ENCODE data around the gene MAST4.

Gene MAST4

DNA sequence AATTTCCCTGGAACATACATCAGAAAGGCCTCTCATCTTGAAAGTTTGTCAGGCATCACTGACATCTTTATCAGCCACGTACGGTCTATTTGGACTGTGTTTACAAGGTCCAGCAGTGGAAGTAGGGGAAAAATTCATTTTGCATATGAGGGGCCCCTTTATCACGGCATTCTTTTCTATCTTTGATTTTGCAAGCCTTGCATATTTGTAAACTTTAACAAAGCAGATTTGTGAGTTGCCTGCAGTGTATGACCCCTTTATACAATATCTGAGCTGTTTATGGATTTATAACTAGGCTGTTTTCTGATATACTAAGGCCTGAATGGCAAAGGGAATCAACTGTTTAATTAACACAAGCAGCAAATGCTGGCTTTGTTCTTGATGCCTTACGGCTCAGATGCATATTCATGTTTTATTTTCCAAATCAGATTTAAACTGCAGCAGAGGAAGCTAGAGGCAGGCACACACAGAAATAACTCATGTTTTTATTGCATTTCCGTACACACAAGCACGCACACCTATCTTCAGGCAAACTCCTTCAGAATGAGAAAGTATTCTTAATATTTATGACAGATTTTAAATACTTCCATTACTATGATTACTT lies 539.3 kb downstream of the MAST4 start:
- H3K27ac ChIP-seq: no peak overlapping the region
- H3K4me2 ChIP-seq (ENCODE audit: low read length): no peak overlapping the region
- peaks cover 3% of the 10 kb centered on the region for H3K4me1 ChIP-seq
- no peak overlapping the region for H3K4me3 ChIP-seq (ENCODE audit: low read depth, low read length)
- H3K27me3 ChIP-seq (ENCODE audit: control insufficient read depth, insufficient read depth, low read length): no peaks in the 10 kb centered on the region
- peaks cover 4% of the 10 kb centered on the region for H3K79me2 ChIP-seq
- TF ChIP-seq, protein P1, sequence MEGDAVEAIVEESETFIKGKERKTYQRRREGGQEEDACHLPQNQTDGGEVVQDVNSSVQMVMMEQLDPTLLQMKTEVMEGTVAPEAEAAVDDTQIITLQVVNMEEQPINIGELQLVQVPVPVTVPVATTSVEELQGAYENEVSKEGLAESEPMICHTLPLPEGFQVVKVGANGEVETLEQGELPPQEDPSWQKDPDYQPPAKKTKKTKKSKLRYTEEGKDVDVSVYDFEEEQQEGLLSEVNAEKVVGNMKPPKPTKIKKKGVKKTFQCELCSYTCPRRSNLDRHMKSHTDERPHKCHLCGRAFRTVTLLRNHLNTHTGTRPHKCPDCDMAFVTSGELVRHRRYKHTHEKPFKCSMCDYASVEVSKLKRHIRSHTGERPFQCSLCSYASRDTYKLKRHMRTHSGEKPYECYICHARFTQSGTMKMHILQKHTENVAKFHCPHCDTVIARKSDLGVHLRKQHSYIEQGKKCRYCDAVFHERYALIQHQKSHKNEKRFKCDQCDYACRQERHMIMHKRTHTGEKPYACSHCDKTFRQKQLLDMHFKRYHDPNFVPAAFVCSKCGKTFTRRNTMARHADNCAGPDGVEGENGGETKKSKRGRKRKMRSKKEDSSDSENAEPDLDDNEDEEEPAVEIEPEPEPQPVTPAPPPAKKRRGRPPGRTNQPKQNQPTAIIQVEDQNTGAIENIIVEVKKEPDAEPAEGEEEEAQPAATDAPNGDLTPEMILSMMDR (IDR thresholded peaks at IDR 0.05): no peak
- no peaks in the 10 kb centered on the region for H3K36me3 ChIP-seq (ENCODE audit: control insufficient read depth, insufficient read depth, low read length)
- H3K9ac ChIP-seq: no peak overlapping the region
- no peak overlapping the region for H2AFZ ChIP-seq
- H3K9me3 ChIP-seq (ENCODE audit: control insufficient read depth, low read length): no peaks in the 10 kb centered on the region

GRCh38 chr5:67139030-67139429 lies 542.8 kb downstream of the MAST4 start:
- H3K9ac ChIP-seq: no peak overlapping the region
- H3K9me3 ChIP-seq (ENCODE audit: control insufficient read depth, low read length): no peaks in the 10 kb centered on the region
- H2AFZ ChIP-seq: no peak overlapping the region
- no peak overlapping the region for H3K4me2 ChIP-seq (ENCODE audit: low read length)
- no peak overlapping the region for H3K4me3 ChIP-seq (ENCODE audit: low read depth, low read length)
- peaks cover 3% of the 10 kb centered on the region for H3K4me1 ChIP-seq
- no peaks in the 10 kb centered on the region for H3K36me3 ChIP-seq (ENCODE audit: control insufficient read depth, insufficient read depth, low read length)
- H3K27ac ChIP-seq: no peak overlapping the region
- H3K27me3 ChIP-seq (ENCODE audit: control insufficient read depth, insufficient read depth, low read length): no peaks in the 10 kb centered on the region
- TF ChIP-seq, protein P1 (IDR thresholded peaks at IDR 0.05): no peak
- peaks cover 4% of the 10 kb centered on the region for H3K79me2 ChIP-seq

DNA sequence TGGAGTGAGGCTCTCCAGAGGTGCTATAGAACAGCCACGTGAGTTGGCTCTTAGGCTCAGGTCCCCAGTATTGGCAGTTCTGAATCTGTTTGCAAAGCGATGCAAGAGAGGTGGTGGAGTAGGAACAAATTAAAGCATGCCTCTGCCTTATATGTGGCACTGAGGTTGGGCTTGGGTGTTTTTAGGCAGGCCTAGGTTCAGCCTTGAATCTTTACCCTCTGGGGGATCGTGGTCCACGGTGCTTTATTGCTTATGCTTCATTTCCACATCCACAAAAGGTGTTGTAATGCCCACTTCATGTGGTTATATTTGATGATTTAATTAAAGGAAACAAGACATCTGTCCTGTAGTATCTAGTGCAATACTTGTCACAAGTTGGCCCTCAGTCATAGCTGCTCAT lies 544.2 kb downstream of the MAST4 start:
- Histone ChIP-seq H3K4me2 (ENCODE audit: low read length) (no peak overlapping the region), H3K36me3 (ENCODE audit: control insufficient read depth, insufficient read depth, low read length) (no peaks in the 10 kb centered on the region), H3K4me3 (ENCODE audit: low read depth, low read length) (no peak overlapping the region), H3K9me3 (ENCODE audit: control insufficient read depth, low read length) (no peaks in the 10 kb centered on the region), H2AFZ (no peak overlapping the region), H3K27me3 (ENCODE audit: control insufficient read depth, insufficient read depth, low read length) (no peaks in the 10 kb centered on the region), H3K79me2 (peaks cover 7% of the 10 kb centered on the region), H3K9ac (no peak overlapping the region), H3K4me1 (peaks cover 3% of the 10 kb centered on the region), H3K27ac (no peak overlapping the region)
- TF ChIP-seq, protein P1 (IDR thresholded peaks at IDR 0.05): no peak

DNA sequence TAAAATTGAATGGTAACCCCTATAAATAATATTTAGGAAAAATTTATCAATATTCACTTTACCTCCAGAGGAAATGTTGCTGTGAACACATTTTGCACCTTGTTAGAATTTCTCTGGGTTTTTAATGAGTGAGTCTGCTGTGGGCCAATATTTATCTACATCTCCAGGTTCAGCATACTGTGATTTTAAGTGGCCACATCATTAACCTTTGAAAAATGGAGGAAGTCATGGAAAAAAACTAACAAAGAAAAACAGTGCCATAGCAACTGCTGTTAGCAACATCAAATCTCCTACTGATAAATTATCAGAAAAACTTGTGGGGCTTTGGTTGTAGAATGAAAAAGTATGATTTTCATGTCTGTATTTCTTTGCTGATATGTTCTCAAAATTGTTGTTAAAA lies 545.5 kb downstream of the MAST4 start:
- Histone ChIP-seq H3K4me1 (peaks cover 3% of the 10 kb centered on the region), H3K79me2 (peaks cover 7% of the 10 kb centered on the region), H3K36me3 (ENCODE audit: control insufficient read depth, insufficient read depth, low read length) (no peaks in the 10 kb centered on the region), H3K4me3 (ENCODE audit: low read depth, low read length) (no peak overlapping the region), H3K27me3 (ENCODE audit: control insufficient read depth, insufficient read depth, low read length) (no peaks in the 10 kb centered on the region), H2AFZ (no peak overlapping the region), H3K4me2 (ENCODE audit: low read length) (no peak overlapping the region), H3K9me3 (ENCODE audit: control insufficient read depth, low read length) (no peaks in the 10 kb centered on the region), H3K9ac (no peak overlapping the region), H3K27ac (no peak overlapping the region)
- TF ChIP-seq, protein P1 (IDR thresholded peaks at IDR 0.05): no peak

DNA sequence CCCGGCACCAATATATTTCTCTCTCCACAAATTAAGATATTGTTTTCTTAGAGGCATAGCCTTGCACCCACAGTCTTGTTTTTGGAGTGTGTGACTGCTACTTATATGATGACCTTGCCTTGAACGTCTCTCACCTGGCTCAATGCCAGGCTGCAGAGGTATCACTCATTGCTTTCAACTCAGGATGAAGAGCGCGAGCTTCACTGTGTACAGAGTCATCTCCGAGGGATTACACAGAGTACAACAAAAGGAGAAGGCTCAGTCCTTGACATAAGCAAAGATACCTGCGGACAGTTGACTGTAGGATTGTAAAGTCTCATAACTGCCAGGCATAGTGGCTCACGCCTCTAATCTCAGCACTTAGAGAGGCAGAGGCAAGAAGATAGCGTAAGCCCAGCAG lies 546.6 kb downstream of the MAST4 start:
- Histone ChIP-seq H3K27me3 (ENCODE audit: control insufficient read depth, insufficient read depth, low read length) (no peaks in the 10 kb centered on the region), H2AFZ (no peak overlapping the region), H3K79me2 (peaks cover 3% of the 10 kb centered on the region), H3K4me1 (peaks cover 3% of the 10 kb centered on the region), H3K4me3 (ENCODE audit: low read depth, low read length) (no peak overlapping the region), H3K36me3 (ENCODE audit: control insufficient read depth, insufficient read depth, low read length) (no peaks in the 10 kb centered on the region), H3K9ac (no peak overlapping the region), H3K9me3 (ENCODE audit: control insufficient read depth, low read length) (no peaks in the 10 kb centered on the region), H3K4me2 (ENCODE audit: low read length) (no peak overlapping the region), H3K27ac (no peak overlapping the region)
- TF ChIP-seq, protein P1 (IDR thresholded peaks at IDR 0.05): no peak
